Neuronal stem cell (in vitro differentiated cells): ENCODE measurements around the gene CCDC127.

ENCODE experiments used
- DNase-seq: peaks from one replicate; pipeline ENCODE4 v3.0.0-alpha.2; 2013; ENCODE audit warnings: low spot score
- H2AFZ ChIP-seq: one replicate; pipeline ENCODE4 v1.6.1; 2013; ENCODE audit warnings: mild to moderate bottlenecking, low read length, inconsistent platforms
- H2AK5ac ChIP-seq: 2 replicates; pipeline ENCODE4 v1.6.1; 2013; ENCODE audit warnings: low read depth, mild to moderate bottlenecking, inconsistent platforms, low read length, moderate library complexity, mixed read lengths
- H2BK120ac ChIP-seq: 2 replicates; pipeline ENCODE4 v1.6.1; 2013; ENCODE audit warnings: low read depth, mild to moderate bottlenecking, inconsistent platforms, low read length, moderate library complexity, mixed read lengths
- H2BK12ac ChIP-seq: one replicate; pipeline ENCODE4 v1.6.1; 2013; ENCODE audit warnings: low read length, inconsistent platforms
- H2BK15ac ChIP-seq: 2 replicates; pipeline ENCODE4 v1.6.1; 2013; ENCODE audit warnings: mild to moderate bottlenecking, low read length, inconsistent platforms, mixed read lengths
- H2BK5ac ChIP-seq: one replicate; pipeline ENCODE4 v1.6.1; 2013; ENCODE audit warnings: inconsistent platforms, mild to moderate bottlenecking, low read length, moderate library complexity
- H3K14ac ChIP-seq: one replicate; pipeline ENCODE4 v1.6.1; 2013; ENCODE audit warnings: low read length, inconsistent platforms
- H3K18ac ChIP-seq: 2 replicates; pipeline ENCODE4 v1.6.1; 2013; ENCODE audit warnings: low read length, inconsistent platforms
- H3K23ac ChIP-seq: 2 replicates; pipeline ENCODE4 v1.6.1; 2013; ENCODE audit warnings: low read depth, mild to moderate bottlenecking, mixed read lengths, low read length, inconsistent platforms; ENCODE audit not compliant: poor library complexity
- H3K27ac ChIP-seq: replicated peaks from 3 replicates; pipeline ENCODE4 v1.5.1; 2013; ENCODE audit warnings: low read length, inconsistent platforms
- H3K27me3 ChIP-seq, 3 experiments: 2 replicates each; pipeline ENCODE4 v1.6.1; 2013; ENCODE audit warnings: low read length in 3 of 3, mild to moderate bottlenecking in 2 of 3, inconsistent platforms in 1 of 3, low read depth in 1 of 3, mixed read lengths in 1 of 3, moderate library complexity in 1 of 3; ENCODE audit not compliant: control insufficient read depth in 3 of 3, insufficient read depth in 3 of 3
- H3K36me3 ChIP-seq, 2 donors: replicated peaks in 1 of 2; 2 replicates each; pipeline ENCODE4 v1.6.1; 2013; ENCODE audit warnings: low read length in 2 of 2; ENCODE audit not compliant: control insufficient read depth in 2 of 2, insufficient read depth in 2 of 2
- H3K4ac ChIP-seq: 2 replicates; pipeline ENCODE4 v1.6.1; 2013; ENCODE audit warnings: inconsistent platforms, mild to moderate bottlenecking, low read length, moderate library complexity
- H3K4me1 ChIP-seq, 2 donors: 1 replicate in 1 of 2; 2 replicates in 1 of 2; pipeline ENCODE4 v1.6.1; 2013; ENCODE audit warnings: low read length in 2 of 2, low read depth in 1 of 2; ENCODE audit not compliant: control insufficient read depth in 2 of 2, insufficient read depth in 1 of 2
- H3K4me2 ChIP-seq: one replicate; pipeline ENCODE4 v1.6.1; 2013; ENCODE audit warnings: mild to moderate bottlenecking, low read length, inconsistent platforms; ENCODE audit not compliant: insufficient read depth, poor library complexity, severe bottlenecking
- H3K4me3 ChIP-seq, 2 donors: 2 replicates each; pipeline ENCODE4 v1.5.1; 2013; ENCODE audit warnings: low read length in 2 of 2, mild to moderate bottlenecking in 2 of 2, inconsistent platforms in 1 of 2, moderate library complexity in 1 of 2
- H3K79me1 ChIP-seq: one replicate; pipeline ENCODE4 v1.6.1; 2013; ENCODE audit warnings: low read depth, mild to moderate bottlenecking, inconsistent platforms, low read length, moderate library complexity
- H3K9ac ChIP-seq: one replicate; pipeline ENCODE4 v1.6.1; 2013; ENCODE audit warnings: mild to moderate bottlenecking, low read depth, low read length, inconsistent platforms; ENCODE audit not compliant: poor library complexity
- H3K9me3 ChIP-seq, 2 donors: replicated peaks in 1 of 2; 2 replicates each; pipeline versions ENCODE3 to v1.6.1; 2013; ENCODE audit warnings: low read length in 2 of 2, mild to moderate bottlenecking in 2 of 2, inconsistent platforms in 1 of 2, low read depth in 1 of 2, mixed read lengths in 1 of 2, moderate library complexity in 1 of 2; ENCODE audit not compliant: control insufficient read depth in 2 of 2, insufficient read depth in 1 of 2
- H4K8ac ChIP-seq: one replicate; pipeline ENCODE4 v1.6.1; 2013; ENCODE audit warnings: low read depth, mild to moderate bottlenecking, inconsistent platforms, low read length, moderate library complexity
- H4K91ac ChIP-seq: one replicate; pipeline ENCODE4 v1.6.1; 2013; ENCODE audit warnings: low read length, low read depth, mild to moderate bottlenecking, inconsistent platforms; ENCODE audit not compliant: poor library complexity
- WGBS, 2 donors: extraction: QIAGEN DNeasy Blood & Tissue Kit; methylation state at CpG; one replicate each; pipeline ENCODE4 v1.1.7; 2013; ENCODE audit warnings: missing lambda C conversion rate in 2 of 2, mixed read lengths in 1 of 2; ENCODE audit not compliant: insufficient read length in 2 of 2, insufficient replicate concordance in 1 of 2; ENCODE audit errors: extremely low coverage in 2 of 2; 5-methylcytosine and 5-hydroxymethylcytosine counted together

Gene CCDC127

GRCh38 chr5:182126-182525 lies 35.8 kb downstream of the CCDC127 start:
- H3K9ac ChIP-seq, result no peak overlapping the region
- WGBS, 2 donors, result no CpG with 5 or more reads among the region's 12 CpGs
- H2BK15ac ChIP-seq, result no peak overlapping the region
- H2BK120ac ChIP-seq, result no peak overlapping the region
- H2BK12ac ChIP-seq, result no peak overlapping the region
- peaks cover 5 to 31% of the 10 kb centered on the region in 2 donors for H3K36me3 ChIP-seq
- no peak overlapping the region for H2BK5ac ChIP-seq
- no peaks in the 10 kb centered on the region for H3K9me3 ChIP-seq
- H3K23ac ChIP-seq, result peak overlapping the region; percentile 68
- H2AK5ac ChIP-seq, result no peak overlapping the region
- H2AFZ ChIP-seq, result no peak overlapping the region
- H3K27ac ChIP-seq, result no peak overlapping the region
- no peak overlapping the region for H3K4ac ChIP-seq
- DNase-seq, result no peak
- H3K14ac ChIP-seq, result peak overlapping the region; percentile 14
- no peak overlapping the region for H4K8ac ChIP-seq
- no peaks in the 10 kb centered on the region for H3K79me1 ChIP-seq
- no peaks in the 10 kb centered on the region for H3K27me3 ChIP-seq
- H3K4me2 ChIP-seq, result no peak overlapping the region
- H3K18ac ChIP-seq, result no peak overlapping the region
- no peak overlapping the region for H4K91ac ChIP-seq
- no peak overlapping the region for H3K4me3 ChIP-seq
- H3K4me1 ChIP-seq, result peaks cover 3 to 5% of the 10 kb centered on the region in 2 donors

DNA sequence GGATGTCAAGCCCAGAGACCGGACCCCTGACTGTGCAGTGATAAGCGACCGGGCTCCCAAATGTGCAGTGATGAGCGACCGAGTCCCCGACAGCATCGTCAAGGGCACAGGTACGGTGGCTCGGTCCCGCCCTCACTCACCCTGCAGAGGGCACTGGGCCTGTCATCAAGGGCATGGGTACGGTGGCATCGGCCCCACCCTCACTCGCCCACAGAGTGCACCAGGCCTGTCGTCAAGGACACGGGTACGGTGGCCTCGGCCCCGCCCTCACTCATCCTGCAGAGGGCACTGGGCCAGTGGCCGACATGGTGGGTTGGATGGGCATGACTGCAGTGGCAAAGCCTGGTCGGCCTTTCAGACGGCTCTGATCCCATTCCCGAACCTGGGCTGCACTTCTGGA lies 36.4 kb downstream of the CCDC127 start:
- Histone ChIP-seq H4K91ac (no peak overlapping the region), H3K4me2 (no peak overlapping the region), H3K14ac (no peak overlapping the region), H3K4me1 (peaks cover 3 to 5% of the 10 kb centered on the region in 2 donors), H4K8ac (peak overlapping the region; percentile 96), H2BK15ac (no peak overlapping the region), H3K36me3 (peaks cover 5 to 34% of the 10 kb centered on the region in 2 donors), H3K4ac (no peak overlapping the region), H3K9me3 (no peaks in the 10 kb centered on the region), H2AFZ (no peak overlapping the region), H3K79me1 (no peaks in the 10 kb centered on the region), H2BK120ac (no peak overlapping the region), H3K27me3 (no peaks in the 10 kb centered on the region), H3K27ac (no peak overlapping the region), H2AK5ac (no peak overlapping the region), H2BK5ac (no peak overlapping the region), H3K18ac (no peak overlapping the region), H3K9ac (no peak overlapping the region), H3K23ac (peak overlapping the region; percentile 68), H2BK12ac (no peak overlapping the region), H3K4me3 (no peak overlapping the region)
- no peak for DNase-seq
- no CpG with 5 or more reads among the region's 22 CpGs for WGBS, 2 donors

- no peak for DNase-seq
- Histone ChIP-seq H4K8ac (no peak overlapping the region), H3K27ac (no peak overlapping the region), H3K4me3 (no peak overlapping the region), H2BK120ac (no peak overlapping the region), H2AK5ac (no peak overlapping the region), H3K9ac (no peak overlapping the region), H4K91ac (no peak overlapping the region), H3K23ac (no peak overlapping the region), H3K4ac (no peak overlapping the region), H3K4me2 (no peak overlapping the region), H2AFZ (no peak overlapping the region), H2BK15ac (no peak overlapping the region), H2BK12ac (no peak overlapping the region), H3K27me3 (no peaks in the 10 kb centered on the region), H3K18ac (no peak overlapping the region), H3K36me3 (peaks cover 5 to 34% of the 10 kb centered on the region in 2 donors), H3K9me3 (no peaks in the 10 kb centered on the region), H3K4me1 (peaks cover 3 to 5% of the 10 kb centered on the region in 2 donors), H2BK5ac (no peak overlapping the region), H3K79me1 (no peaks in the 10 kb centered on the region), H3K14ac (no peak overlapping the region)
- no CpG with 5 or more reads among the region's 9 CpGs for WGBS, 2 donors
Measured at GRCh38 chr5:181160-181559, 36.8 kb downstream of the CCDC127 start.

- Histone ChIP-seq H3K4me1 (peaks cover 3 to 5% of the 10 kb centered on the region in 2 donors), H2AK5ac (no peak overlapping the region), H3K79me1 (no peaks in the 10 kb centered on the region), H2AFZ (no peak overlapping the region), H3K14ac (no peak overlapping the region), H3K4me2 (no peak overlapping the region), H3K27ac (no peak overlapping the region), H4K91ac (no peak overlapping the region), H3K27me3 (no peaks in the 10 kb centered on the region), H3K18ac (no peak overlapping the region), H3K36me3 (peaks cover 5 to 34% of the 10 kb centered on the region in 2 donors), H3K23ac (peak overlapping the region; percentile 27), H2BK15ac (no peak overlapping the region), H2BK5ac (no peak overlapping the region), H4K8ac (no peak overlapping the region), H3K9ac (peak overlapping the region; percentile 39), H3K4me3 (no peak overlapping the region), H2BK120ac (no peak overlapping the region), H3K4ac (no peak overlapping the region), H2BK12ac (no peak overlapping the region), H3K9me3 (no peaks in the 10 kb centered on the region)
- WGBS, 2 donors, result no CpG with 5 or more reads among the region's 13 CpGs
- no peak for DNase-seq
Measured at GRCh38 chr5:180286-180918, 37.6 kb downstream of the CCDC127 start.
